GM12878 (cell line): Measurements from ENCODE around the gene GPR52. TPM values are rescaled to one million over a fixed set of nuclear protein-coding genes. Genes with fewer than 3 reads are reported as not detected.

Experiments
- GATAD2B ChIP-seq: fragments of 450-650 bp; conservative IDR thresholded peaks from 2 replicates; pipeline ENCODE4 v1.6.1; 2017; ENCODE audit warnings: low read depth, mild to moderate bottlenecking, moderate library complexity
- RAD51 ChIP-seq: fragments of 450-650 bp; IDR thresholded peaks from 2 replicates; pipeline ENCODE4 v1.6.1; 2016; ENCODE audit warnings: moderate library complexity, mild to moderate bottlenecking, inconsistent platforms
- SMARCA5 ChIP-seq: fragments of 450-650 bp; IDR thresholded peaks from 2 replicates; pipeline ENCODE4 v1.6.1; 2017; ENCODE audit warnings: mild to moderate bottlenecking
- SMC3 ChIP-seq: IDR thresholded peaks from 2 replicates; pipeline ENCODE4 v1.6.1; 2011; ENCODE audit warnings: low read length, improper control_type of control experiment, borderline replicate concordance
- polyA plus RNA-seq, 11 experiments: library from polyadenylated mRNA; depleted of rRNA in 4 of 11; unstranded in 6 of 11; stranded (reverse) in 5 of 11; fragments of >200 nt; fragmentation: Nextera tagmentation in 4 of 11; fragmentation: Illumina TruSeq in 1 of 11; extraction: Ambion mirVana in 4 of 11; extraction: Trizol in 1 of 11; gene quantifications; 1 replicate in 1 of 11; 2 replicates in 10 of 11; pipeline versions ENCODE4 v1.2.1 to v1.2.3, GENCODE V29; 2011 to 2016; ENCODE audit warnings: inconsistent platforms in 2 of 11, missing spikeins in 2 of 11, low read depth in 1 of 11
- total RNA-seq, 4 experiments: library from RNA; depleted of rRNA in 3 of 4; stranded (reverse); fragments of >200 nt in 3 of 4; fragmentation: Illumina TruSeq in 1 of 4; extraction: Trizol in 1 of 4; gene quantifications; 2 replicates each; pipeline versions ENCODE4 v1.2.1 to v1.2.3, GENCODE V29; 2013 to 2021
- TF ChIP-seq, protein P1 (sequence below): IDR thresholded peaks from 2 replicates; pipeline ENCODE4 v1.6.1; 2012; ENCODE audit warnings: low read depth, low read length, improper control_type of control experiment
- TF ChIP-seq, protein P2 (sequence below): fragments of 450-650 bp; formaldehyde crosslinking; IDR thresholded peaks from 2 replicates; pipeline ENCODE4 v1.4.0; 2022; ENCODE audit warnings: mild to moderate bottlenecking, moderate library complexity

Gene GPR52
- total and polyA plus RNA-seq, 10 of the 15 experiments (the other 5 are each of a cell fraction or from before 2014, with no cell fraction given), result 0.20 to 16.4 (median 3.2) TPM; not detected in 4

DNA sequence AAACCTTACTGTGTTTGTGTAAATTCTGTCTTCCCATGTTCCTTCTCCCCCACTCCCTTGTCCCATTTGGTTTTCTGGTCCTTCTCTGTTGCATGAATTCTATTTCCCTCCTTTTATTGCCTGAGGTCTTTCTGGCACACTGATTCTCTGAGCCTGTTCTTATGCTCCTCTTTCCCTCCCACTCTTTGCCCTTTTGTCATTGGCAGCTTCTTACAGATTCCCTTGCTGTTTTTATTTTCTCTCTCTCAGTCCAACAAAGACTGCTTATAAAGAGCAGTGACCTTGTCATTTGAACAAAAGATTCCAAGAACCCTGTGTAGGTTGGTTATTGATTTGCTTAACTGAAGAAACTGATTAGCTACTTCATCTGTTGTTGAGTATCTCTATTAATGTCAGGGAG, 49.7 kb downstream of the GPR52 start (continued):
- TF ChIP-seq, protein P1, sequence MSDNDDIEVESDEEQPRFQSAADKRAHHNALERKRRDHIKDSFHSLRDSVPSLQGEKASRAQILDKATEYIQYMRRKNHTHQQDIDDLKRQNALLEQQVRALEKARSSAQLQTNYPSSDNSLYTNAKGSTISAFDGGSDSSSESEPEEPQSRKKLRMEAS, result no peak
- TF ChIP-seq RAD51, result no peak
- no peak for TF ChIP-seq GATAD2B
- TF ChIP-seq, protein P2, sequence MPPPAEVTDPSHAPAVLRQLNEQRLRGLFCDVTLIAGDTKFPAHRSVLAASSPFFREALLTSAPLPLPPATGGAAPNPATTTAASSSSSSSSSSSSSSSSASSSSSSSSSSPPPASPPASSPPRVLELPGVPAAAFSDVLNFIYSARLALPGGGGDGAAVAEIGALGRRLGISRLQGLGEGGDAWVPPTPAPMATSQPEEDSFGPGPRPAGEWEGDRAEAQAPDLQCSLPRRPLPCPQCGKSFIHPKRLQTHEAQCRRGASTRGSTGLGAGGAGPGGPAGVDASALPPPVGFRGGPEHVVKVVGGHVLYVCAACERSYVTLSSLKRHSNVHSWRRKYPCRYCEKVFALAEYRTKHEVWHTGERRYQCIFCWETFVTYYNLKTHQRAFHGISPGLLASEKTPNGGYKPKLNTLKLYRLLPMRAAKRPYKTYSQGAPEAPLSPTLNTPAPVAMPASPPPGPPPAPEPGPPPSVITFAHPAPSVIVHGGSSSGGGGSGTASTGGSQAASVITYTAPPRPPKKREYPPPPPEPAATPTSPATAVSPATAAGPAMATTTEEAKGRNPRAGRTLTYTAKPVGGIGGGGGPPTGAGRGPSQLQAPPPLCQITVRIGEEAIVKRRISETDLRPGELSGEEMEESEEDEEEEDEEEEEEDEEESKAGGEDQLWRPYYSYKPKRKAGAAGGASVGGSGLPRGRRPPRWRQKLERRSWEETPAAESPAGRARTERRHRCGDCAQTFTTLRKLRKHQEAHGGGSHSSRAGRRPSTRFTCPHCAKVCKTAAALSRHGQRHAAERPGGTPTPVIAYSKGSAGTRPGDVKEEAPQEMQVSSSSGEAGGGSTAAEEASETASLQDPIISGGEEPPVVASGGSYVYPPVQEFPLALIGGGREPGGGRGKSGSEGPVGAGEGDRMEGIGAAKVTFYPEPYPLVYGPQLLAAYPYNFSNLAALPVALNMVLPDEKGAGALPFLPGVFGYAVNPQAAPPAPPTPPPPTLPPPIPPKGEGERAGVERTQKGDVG (CRISPR knock-in tag), result no peak
- no peak for TF ChIP-seq SMC3
- no peak for TF ChIP-seq SMARCA5
